ENCODE results near the gene DBNDD1.

DBNDD1 gene

DNA sequence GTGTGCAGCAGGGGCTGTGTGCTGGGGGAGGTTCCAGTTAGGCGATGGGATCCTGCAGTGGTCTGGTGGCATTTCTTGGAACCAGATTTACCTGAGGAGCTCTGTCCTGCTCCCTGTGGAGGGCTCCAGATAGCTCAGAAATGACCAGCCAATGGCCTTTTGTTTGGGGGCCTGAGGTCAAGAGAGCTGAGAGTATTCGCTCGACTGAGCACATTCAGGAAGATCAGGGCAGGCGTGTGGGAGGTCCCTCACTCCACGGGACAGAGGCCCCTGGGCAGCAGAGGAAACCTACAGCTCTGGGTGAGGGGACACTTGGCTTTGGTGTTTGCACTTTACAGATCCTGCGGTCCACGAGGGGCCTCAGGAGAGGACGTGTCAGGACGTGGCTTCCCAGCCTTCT is 52.5 kb downstream of the DBNDD1 start:
- H3K4me3 ChIP-seq (ENCODE audit: low read depth, low read length): no peak overlapping the region
- no peak for DNase-seq (ENCODE audit: low read depth)
- TF ChIP-seq, protein P1, sequence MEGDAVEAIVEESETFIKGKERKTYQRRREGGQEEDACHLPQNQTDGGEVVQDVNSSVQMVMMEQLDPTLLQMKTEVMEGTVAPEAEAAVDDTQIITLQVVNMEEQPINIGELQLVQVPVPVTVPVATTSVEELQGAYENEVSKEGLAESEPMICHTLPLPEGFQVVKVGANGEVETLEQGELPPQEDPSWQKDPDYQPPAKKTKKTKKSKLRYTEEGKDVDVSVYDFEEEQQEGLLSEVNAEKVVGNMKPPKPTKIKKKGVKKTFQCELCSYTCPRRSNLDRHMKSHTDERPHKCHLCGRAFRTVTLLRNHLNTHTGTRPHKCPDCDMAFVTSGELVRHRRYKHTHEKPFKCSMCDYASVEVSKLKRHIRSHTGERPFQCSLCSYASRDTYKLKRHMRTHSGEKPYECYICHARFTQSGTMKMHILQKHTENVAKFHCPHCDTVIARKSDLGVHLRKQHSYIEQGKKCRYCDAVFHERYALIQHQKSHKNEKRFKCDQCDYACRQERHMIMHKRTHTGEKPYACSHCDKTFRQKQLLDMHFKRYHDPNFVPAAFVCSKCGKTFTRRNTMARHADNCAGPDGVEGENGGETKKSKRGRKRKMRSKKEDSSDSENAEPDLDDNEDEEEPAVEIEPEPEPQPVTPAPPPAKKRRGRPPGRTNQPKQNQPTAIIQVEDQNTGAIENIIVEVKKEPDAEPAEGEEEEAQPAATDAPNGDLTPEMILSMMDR (IDR thresholded peaks at IDR 0.05; ENCODE audit: insufficient read depth, low read depth, low read length, missing control alignments): no peak

DNA sequence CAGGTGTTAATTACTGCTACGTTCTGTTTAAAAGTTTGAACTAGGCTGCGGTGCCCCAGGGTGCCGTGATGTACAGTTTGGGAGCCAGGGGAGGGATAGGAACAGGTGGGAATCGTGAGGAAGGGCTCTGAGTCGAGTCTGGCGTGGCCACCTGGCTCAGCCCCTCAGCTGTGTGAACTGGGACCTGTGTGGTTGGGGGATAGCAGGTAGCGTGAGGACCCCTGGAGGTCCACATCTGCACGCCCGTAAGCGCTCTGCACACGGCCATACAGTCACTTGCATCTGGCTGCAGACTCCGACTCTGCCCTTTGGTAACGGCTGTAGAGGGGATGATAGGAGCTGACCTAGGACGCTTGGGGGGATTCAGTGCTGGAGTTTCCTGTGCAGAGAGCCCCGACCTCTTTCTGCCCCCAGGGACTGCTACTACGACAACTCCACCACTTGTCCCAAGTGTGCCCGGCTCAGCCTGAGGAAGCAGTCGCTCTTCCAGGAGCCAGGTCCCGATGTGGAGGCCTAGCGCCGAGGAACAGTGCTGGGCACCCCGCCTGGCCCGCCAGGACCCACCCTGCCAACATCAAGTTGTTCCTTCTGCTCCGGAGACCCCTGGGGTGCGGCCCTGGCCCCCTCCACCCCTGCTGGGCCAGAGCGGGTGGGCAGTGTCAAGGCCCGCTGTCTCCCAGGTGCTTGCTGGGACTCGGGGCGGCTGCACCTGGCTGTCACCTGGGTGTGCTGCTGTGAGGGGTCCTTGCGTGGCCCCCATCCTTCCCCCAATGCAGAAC is 53.6 kb downstream of the DBNDD1 start:
- no peak for DNase-seq (ENCODE audit: low read depth)
- TF ChIP-seq, protein P1 (IDR thresholded peaks at IDR 0.05; ENCODE audit: insufficient read depth, low read depth, low read length, missing control alignments): no peak

DNA sequence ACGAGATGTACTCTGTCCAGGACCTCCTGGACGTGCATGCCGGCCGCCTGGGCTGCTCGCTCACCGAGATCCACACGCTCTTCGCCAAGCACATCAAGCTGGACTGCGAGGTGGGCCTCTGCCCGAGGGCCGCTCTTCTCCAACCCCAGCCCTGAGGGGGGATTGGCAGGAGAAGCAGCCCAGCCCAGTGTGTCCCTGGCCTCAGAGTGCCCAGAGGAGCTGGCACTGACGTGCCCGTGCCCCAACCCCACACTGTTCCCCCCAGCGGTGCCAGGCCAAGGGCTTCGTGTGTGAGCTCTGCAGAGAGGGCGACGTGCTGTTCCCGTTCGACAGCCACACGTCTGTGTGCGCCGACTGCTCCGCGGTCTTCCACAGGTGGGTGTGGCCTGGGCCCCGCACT is 55.1 kb downstream of the DBNDD1 start:
- no peak overlapping the region for H3K4me3 ChIP-seq (ENCODE audit: low read depth, low read length)
- DNase-seq (ENCODE audit: low read depth): no peak

More for the DNA sequence above, 53.6 kb downstream of the DBNDD1 start:
- no peak overlapping the region for H3K4me3 ChIP-seq (ENCODE audit: low read depth, low read length)

DNA sequence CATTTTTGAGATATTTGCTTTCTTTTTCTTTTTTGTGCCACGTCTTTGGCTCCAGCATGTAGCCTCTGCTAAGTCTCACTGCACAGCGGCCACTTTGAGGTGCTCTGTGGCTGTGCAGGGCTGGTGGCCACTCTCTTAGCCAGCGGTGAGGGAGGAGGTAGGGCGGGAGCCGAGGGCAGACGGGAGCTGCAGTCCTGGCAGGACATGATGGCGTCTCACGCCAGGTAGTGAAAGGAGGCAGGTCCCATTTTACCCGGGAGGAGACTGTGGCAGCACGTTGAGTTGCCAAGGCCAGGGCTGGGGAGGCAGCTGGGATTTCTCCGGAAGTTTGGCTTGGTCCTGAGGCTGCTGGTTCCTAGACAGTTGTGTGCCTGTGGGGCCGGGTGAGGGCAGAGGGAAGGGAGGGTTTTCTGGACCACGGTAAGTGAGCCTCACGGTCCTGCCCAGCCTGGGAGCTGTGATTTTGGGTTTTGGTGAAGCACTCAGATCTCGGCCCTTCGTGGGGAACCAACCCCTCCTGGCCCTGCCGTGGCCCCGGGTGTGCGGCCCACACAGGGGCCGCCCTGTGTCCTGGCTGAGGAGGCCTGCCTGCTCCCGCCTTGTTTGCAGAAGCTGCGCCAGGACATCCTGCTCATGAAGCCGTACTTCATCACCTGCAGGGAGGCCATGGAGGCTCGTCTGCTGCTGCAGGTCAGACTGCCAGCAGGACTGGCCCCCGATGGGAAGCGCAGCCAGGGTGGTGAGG is 56.3 kb downstream of the DBNDD1 start:
- no peak overlapping the region for H3K4me3 ChIP-seq (ENCODE audit: low read depth, low read length)
- TF ChIP-seq, protein P1 (IDR thresholded peaks at IDR 0.05; ENCODE audit: insufficient read depth, low read depth, low read length, missing control alignments): no peak
- DNase-seq (ENCODE audit: low read depth): no peak

More for the DNA sequence above, 55.1 kb downstream of the DBNDD1 start:
- TF ChIP-seq, protein P1 (IDR thresholded peaks at IDR 0.05; ENCODE audit: insufficient read depth, low read depth, low read length, missing control alignments): no peak

DNA sequence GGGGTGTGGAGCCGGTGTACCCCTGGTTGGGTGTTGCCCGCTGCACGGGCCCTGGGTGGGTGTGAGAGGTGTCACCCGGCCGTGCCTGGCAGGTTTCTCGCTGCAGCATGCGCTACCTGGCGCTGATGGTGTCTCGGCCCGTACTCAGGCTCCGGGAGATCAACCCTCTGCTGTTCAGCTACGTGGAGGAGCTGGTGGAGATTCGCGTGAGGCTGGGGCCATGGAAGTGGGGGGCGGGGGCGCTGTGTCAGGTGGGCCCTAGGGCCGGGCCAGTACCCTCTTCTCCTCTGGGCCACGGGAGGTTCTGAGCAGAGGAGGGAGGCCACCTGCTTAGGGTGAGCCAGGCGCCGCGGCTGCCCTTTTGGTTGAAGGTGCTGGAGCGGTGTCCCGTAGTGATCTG is 57.3 kb downstream of the DBNDD1 start:
- TF ChIP-seq, protein P1 (IDR thresholded peaks at IDR 0.05; ENCODE audit: insufficient read depth, low read depth, low read length, missing control alignments): no peak
- no peak for DNase-seq (ENCODE audit: low read depth)
- H3K4me3 ChIP-seq (ENCODE audit: low read depth, low read length): no peak overlapping the region

DNA sequence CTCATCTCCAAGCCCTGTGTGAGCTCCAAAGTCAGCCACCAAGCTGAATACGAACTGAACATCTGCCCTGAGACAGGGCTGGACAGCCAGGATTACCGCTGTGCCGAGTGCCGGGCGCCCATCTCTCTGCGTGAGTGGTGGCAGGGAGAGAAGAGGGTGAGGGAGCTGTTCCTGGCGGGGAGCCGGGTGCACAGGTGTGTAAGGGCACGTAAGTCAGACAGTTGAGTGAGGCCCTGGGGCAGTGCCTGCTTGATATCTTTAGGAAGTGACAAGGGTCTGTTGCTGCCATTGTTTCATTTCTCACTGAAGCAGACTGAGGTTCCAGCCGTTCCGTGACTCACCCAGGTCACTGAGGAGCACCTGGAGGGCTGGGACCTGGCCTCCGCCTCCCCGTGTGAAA is 58.3 kb downstream of the DBNDD1 start:
- DNase-seq (ENCODE audit: low read depth): no peak
- no peak overlapping the region for H3K4me3 ChIP-seq (ENCODE audit: low read depth, low read length)
- TF ChIP-seq, protein P1 (IDR thresholded peaks at IDR 0.05; ENCODE audit: insufficient read depth, low read depth, low read length, missing control alignments): no peak
